HEK293 (cell line): ENCODE measurements around the gene CREBL2.

ENCODE experiments used
- CTCF ChIA-PET: fragments of 350-600 bp; formaldehyde crosslinking; extraction: SDS; loops from one replicate; lab custom pipeline; 2021; ENCODE audit warnings: antibody characterized with exemption; lab: Yijun Ruan, JAX
- POLR2A ChIA-PET: fragments of 300-600 bp; formaldehyde crosslinking; extraction: SDS; loops from one replicate; lab custom pipeline; 2020; ENCODE audit warnings: antibody characterized with exemption, inconsistent platforms; lab: Yijun Ruan, JAX
- H3K27ac ChIP-seq: fragments of 200-500 bp; sonication (Bioruptor generic); 2 replicates; pipeline ENCODE4 v1.5.1; 2014; ENCODE audit warnings: low read depth, low read length, control low read depth, inconsistent platforms; ENCODE audit errors: extremely low read depth
- H3K36me3 ChIP-seq, 2 experiments: fragments of 200-500 bp in 1 of 2; sonication (Bioruptor generic) in 1 of 2; 1 replicate in 1 of 2; 2 replicates in 1 of 2; pipeline ENCODE4 v1.5.1; 2014 to 2017; ENCODE audit warnings: inconsistent platforms in 2 of 2, low read length in 2 of 2; ENCODE audit not compliant: control insufficient read depth in 2 of 2, insufficient read depth in 1 of 2
- H3K4me1 ChIP-seq: fragments of 200-500 bp; sonication (Bioruptor generic); 2 replicates; pipeline ENCODE4 v1.5.1; 2014; ENCODE audit warnings: mild to moderate bottlenecking, low read length, inconsistent platforms; ENCODE audit not compliant: control insufficient read depth, insufficient read depth
- H3K4me3 ChIP-seq: 2 replicates; pipeline ENCODE4 v1.5.1; 2011; ENCODE audit warnings: low read depth, mild to moderate bottlenecking, control low read depth, low read length, moderate library complexity
- H3K9me3 ChIP-seq: fragments of 200-500 bp; sonication (Bioruptor generic); 2 replicates; pipeline ENCODE4 v1.5.1; 2014; ENCODE audit warnings: low read depth, low read length, inconsistent platforms; ENCODE audit not compliant: control insufficient read depth, insufficient read depth
- KLF7 ChIP-seq: fragments of 450-650 bp; formaldehyde crosslinking; IDR thresholded peaks from 2 replicates; pipeline ENCODE4 v1.5.1; 2016; ENCODE audit warnings: missing biosample characterization, missing genetic modification characterization, borderline replicate concordance
- KLF8 ChIP-seq: fragments of 450-650 bp; formaldehyde crosslinking; IDR thresholded peaks from 2 replicates; pipeline ENCODE4 v1.5.1; 2016; ENCODE audit warnings: missing biosample characterization, missing genetic modification characterization
- PBX3 ChIP-seq: sonication (generic); formaldehyde crosslinking; IDR thresholded peaks from 2 replicates; pipeline ENCODE4 v1.8.1; 2022; ENCODE audit warnings: mild to moderate bottlenecking, moderate library complexity, missing genetic modification reagents
- PRDM4 ChIP-seq: fragments of 450-650 bp; formaldehyde crosslinking; IDR thresholded peaks from 2 replicates; pipeline ENCODE4 v1.5.1; 2017; ENCODE audit warnings: missing biosample characterization, missing genetic modification characterization
- SCRT1 ChIP-seq: fragments of 450-650 bp; formaldehyde crosslinking; IDR thresholded peaks from 2 replicates; pipeline ENCODE4 v1.5.1; 2016; ENCODE audit warnings: missing biosample characterization, missing genetic modification characterization, borderline replicate concordance
- SCRT2 ChIP-seq: fragments of 450-650 bp; formaldehyde crosslinking; IDR thresholded peaks from 2 replicates; pipeline ENCODE4 v1.5.1; 2016; ENCODE audit warnings: missing biosample characterization, missing genetic modification characterization
- SETDB1 ChIP-seq: IDR thresholded peaks from one replicate; pipeline ENCODE4 v1.6.1; 2017; ENCODE audit warnings: mild to moderate bottlenecking, low read length, moderate library complexity, mixed read lengths; ENCODE audit not compliant: insufficient read length
- WT1 ChIP-seq: fragments of 450-650 bp; formaldehyde crosslinking; IDR thresholded peaks from 2 replicates; pipeline ENCODE4 v1.5.1; 2016; ENCODE audit warnings: missing biosample characterization, missing genetic modification characterization
- ZBTB21 ChIP-seq: fragments of 450-650 bp; formaldehyde crosslinking; IDR thresholded peaks from 2 replicates; pipeline ENCODE4 v1.5.1; 2017; ENCODE audit warnings: missing biosample characterization, missing genetic modification characterization
- ZBTB44 ChIP-seq: fragments of 450-650 bp; IDR thresholded peaks from 2 replicates; pipeline ENCODE4 v1.5.1; 2018; ENCODE audit warnings: missing biosample characterization, mild to moderate bottlenecking, missing genetic modification characterization
- ZEB2 ChIP-seq: fragments of 450-650 bp; formaldehyde crosslinking; IDR thresholded peaks from 2 replicates; pipeline ENCODE4 v1.5.1; 2016; ENCODE audit warnings: missing biosample characterization, missing genetic modification characterization
- ZFP37 ChIP-seq: fragments of 450-650 bp; formaldehyde crosslinking; IDR thresholded peaks from 2 replicates; pipeline ENCODE4 v1.5.1; 2016; ENCODE audit warnings: missing biosample characterization, missing genetic modification characterization
- ZNF132 ChIP-seq: fragments of 450-650 bp; formaldehyde crosslinking; IDR thresholded peaks from 2 replicates; pipeline ENCODE4 v1.5.1; 2017; ENCODE audit warnings: missing biosample characterization, missing genetic modification characterization, borderline replicate concordance
- ZNF133 ChIP-seq: fragments of 450-650 bp; formaldehyde crosslinking; IDR thresholded peaks from 2 replicates; pipeline ENCODE4 v1.5.1; 2016; ENCODE audit warnings: missing biosample characterization, missing genetic modification characterization
- ZNF155 ChIP-seq: fragments of 450-650 bp; formaldehyde crosslinking; IDR thresholded peaks from 2 replicates; pipeline ENCODE4 v1.5.1; 2016; ENCODE audit warnings: missing biosample characterization, missing genetic modification characterization
- ZNF157 ChIP-seq: fragments of 450-650 bp; formaldehyde crosslinking; IDR thresholded peaks from 2 replicates; pipeline ENCODE4 v1.5.1; 2016; ENCODE audit warnings: missing biosample characterization, missing genetic modification characterization
- ZNF184 ChIP-seq: fragments of 450-650 bp; IDR thresholded peaks from 2 replicates; pipeline ENCODE4 v1.5.1; 2018; ENCODE audit warnings: missing biosample characterization, mild to moderate bottlenecking, missing genetic modification characterization
- ZNF274 ChIP-seq, 2 experiments: fragments of 200-500 bp in 1 of 2; fragments of 450-650 bp in 1 of 2; sonication (Bioruptor generic) in 1 of 2; formaldehyde crosslinking in 1 of 2; IDR thresholded peaks; 2 replicates each; pipeline versions ENCODE4 v1.5.1 to v1.6.1; 2014 to 2016; ENCODE audit warnings: borderline replicate concordance in 1 of 2, inconsistent platforms in 1 of 2, low read length in 1 of 2, missing biosample characterization in 1 of 2, missing genetic modification characterization in 1 of 2
- ZNF521 ChIP-seq: fragments of 450-650 bp; formaldehyde crosslinking; IDR thresholded peaks from 2 replicates; pipeline ENCODE4 v1.5.1; 2017; ENCODE audit warnings: missing biosample characterization, mild to moderate bottlenecking, missing genetic modification characterization
- ZNF571 ChIP-seq: fragments of 450-650 bp; formaldehyde crosslinking; IDR thresholded peaks from 2 replicates; pipeline ENCODE4 v1.5.0; 2017; ENCODE audit warnings: missing biosample characterization, missing genetic modification characterization
- ZNF747 ChIP-seq: fragments of 450-650 bp; formaldehyde crosslinking; IDR thresholded peaks from 2 replicates; pipeline ENCODE4 v1.5.1; 2016; ENCODE audit warnings: missing biosample characterization, missing genetic modification characterization
- ZXDB ChIP-seq: fragments of 450-650 bp; formaldehyde crosslinking; IDR thresholded peaks from 2 replicates; pipeline ENCODE4 v1.5.1; 2016; ENCODE audit warnings: missing biosample characterization, missing genetic modification characterization
- TF ChIP-seq, protein P1 (sequence below): fragments of 450-650 bp; formaldehyde crosslinking; optimal IDR thresholded peaks from 2 replicates; pipeline ENCODE3; 2016; ENCODE audit warnings: missing biosample characterization, mild to moderate bottlenecking, missing genetic modification characterization
- TF ChIP-seq, protein P2 (sequence below): fragments of 450-650 bp; formaldehyde crosslinking; IDR thresholded peaks from 2 replicates; pipeline ENCODE4 v1.5.1; 2016; ENCODE audit warnings: missing biosample characterization, missing genetic modification characterization
- TF ChIP-seq, protein P3 (sequence below): fragments of 450-650 bp; formaldehyde crosslinking; IDR thresholded peaks from 2 replicates; pipeline ENCODE4 v1.5.1; 2016; ENCODE audit warnings: missing biosample characterization, missing genetic modification characterization

CREBL2 gene

DNA sequence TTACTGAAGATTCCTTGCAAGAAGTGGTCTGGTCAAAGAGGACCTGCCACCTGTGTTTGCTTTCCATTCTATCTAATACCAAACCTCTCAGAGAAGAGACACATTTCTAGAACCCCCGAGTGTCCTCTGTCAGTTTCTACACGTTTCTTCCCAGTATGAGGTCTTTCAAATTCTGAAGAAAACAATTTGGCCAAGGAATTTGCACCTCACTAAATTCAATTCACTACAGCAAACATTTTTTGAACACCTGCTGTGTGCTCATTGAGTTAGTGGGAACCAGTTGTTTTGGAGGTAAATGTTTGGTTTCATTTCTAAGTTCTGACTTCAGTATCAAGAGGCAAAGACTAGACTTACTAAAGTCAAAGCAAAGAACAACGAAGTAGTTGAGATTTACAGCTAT lies 64.9 kb downstream of the CREBL2 start:
- Histone ChIP-seq H3K4me1 (no peaks in the 10 kb centered on the region), H3K9me3 (no peaks in the 10 kb centered on the region), H3K4me3 (no peak overlapping the region), H3K36me3 (no peaks in the 10 kb centered on the region)
- no peak for TF ChIP-seq ZNF571
- no peak for TF ChIP-seq ZBTB44 (tag by site-specific recombination)
- TF ChIP-seq, protein P1, sequence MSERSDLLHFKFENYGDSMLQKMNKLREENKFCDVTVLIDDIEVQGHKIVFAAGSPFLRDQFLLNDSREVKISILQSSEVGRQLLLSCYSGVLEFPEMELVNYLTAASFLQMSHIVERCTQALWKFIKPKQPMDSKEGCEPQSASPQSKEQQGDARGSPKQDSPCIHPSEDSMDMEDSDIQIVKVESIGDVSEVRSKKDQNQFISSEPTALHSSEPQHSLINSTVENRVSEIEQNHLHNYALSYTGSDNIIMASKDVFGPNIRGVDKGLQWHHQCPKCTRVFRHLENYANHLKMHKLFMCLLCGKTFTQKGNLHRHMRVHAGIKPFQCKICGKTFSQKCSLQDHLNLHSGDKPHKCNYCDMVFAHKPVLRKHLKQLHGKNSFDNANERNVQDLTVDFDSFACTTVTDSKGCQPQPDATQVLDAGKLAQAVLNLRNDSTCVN (tag by site-specific recombination), result no peak
- TF ChIP-seq KLF8 (tag by site-specific recombination), result no peak
- TF ChIP-seq PBX3 (CRISPR knock-in tag), result no peak
- no peak for TF ChIP-seq ZNF184 (tag by site-specific recombination)
- TF ChIP-seq PRDM4 (tag by site-specific recombination), result no peak
- TF ChIP-seq ZNF132 (tag by site-specific recombination), result no peak
- TF ChIP-seq, all 188 proteins: peak for 0
- CTCF ChIA-PET, result interaction anchor here (0.5 to 0.7 kb wide), 5 partner anchors 25 to 1009 kb away, joined by 3 to 4 read pairs (median 4); no protein-coding TSS in a partner anchor
- H3K27ac ChIP-seq, result no peak overlapping the region
- POLR2A ChIA-PET, result no interaction called here

- no peak overlapping the region for H3K4me3 ChIP-seq
- H3K9me3 ChIP-seq, result no peaks in the 10 kb centered on the region
- H3K27ac ChIP-seq, result no peak overlapping the region
- ChIA-PET CTCF (no interaction called here), POLR2A (no interaction called here)
- H3K4me1 ChIP-seq, result no peaks in the 10 kb centered on the region
- TF ChIP-seq ZBTB21 (tag by site-specific recombination) (no peak), ZXDB (tag by site-specific recombination) (no peak), SETDB1 (no peak), ZEB2 (tag by site-specific recombination) (no peak), ZNF133 (tag by site-specific recombination) (no peak), ZNF747 (tag by site-specific recombination) (no peak), ZFP37 (tag by site-specific recombination) (no peak), ZNF274 (IDR thresholded peaks at IDR 0.05; ENCODE audit: low read length) (no peak), ZNF274 (tag by site-specific recombination; IDR thresholded peaks at IDR 0.05; ENCODE audit: borderline replicate concordance) (no peak), KLF7 (tag by site-specific recombination) (no peak), ZNF155 (tag by site-specific recombination) (no peak), ZNF157 (no peak), SCRT1 (tag by site-specific recombination) (no peak), SCRT2 (no peak), WT1 (tag by site-specific recombination) (no peak), ZNF521 (tag by site-specific recombination) (no peak)
- TF ChIP-seq, protein P2, sequence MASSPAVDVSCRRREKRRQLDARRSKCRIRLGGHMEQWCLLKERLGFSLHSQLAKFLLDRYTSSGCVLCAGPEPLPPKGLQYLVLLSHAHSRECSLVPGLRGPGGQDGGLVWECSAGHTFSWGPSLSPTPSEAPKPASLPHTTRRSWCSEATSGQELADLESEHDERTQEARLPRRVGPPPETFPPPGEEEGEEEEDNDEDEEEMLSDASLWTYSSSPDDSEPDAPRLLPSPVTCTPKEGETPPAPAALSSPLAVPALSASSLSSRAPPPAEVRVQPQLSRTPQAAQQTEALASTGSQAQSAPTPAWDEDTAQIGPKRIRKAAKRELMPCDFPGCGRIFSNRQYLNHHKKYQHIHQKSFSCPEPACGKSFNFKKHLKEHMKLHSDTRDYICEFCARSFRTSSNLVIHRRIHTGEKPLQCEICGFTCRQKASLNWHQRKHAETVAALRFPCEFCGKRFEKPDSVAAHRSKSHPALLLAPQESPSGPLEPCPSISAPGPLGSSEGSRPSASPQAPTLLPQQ (tag by site-specific recombination), result no peak
- TF ChIP-seq, protein P3, sequence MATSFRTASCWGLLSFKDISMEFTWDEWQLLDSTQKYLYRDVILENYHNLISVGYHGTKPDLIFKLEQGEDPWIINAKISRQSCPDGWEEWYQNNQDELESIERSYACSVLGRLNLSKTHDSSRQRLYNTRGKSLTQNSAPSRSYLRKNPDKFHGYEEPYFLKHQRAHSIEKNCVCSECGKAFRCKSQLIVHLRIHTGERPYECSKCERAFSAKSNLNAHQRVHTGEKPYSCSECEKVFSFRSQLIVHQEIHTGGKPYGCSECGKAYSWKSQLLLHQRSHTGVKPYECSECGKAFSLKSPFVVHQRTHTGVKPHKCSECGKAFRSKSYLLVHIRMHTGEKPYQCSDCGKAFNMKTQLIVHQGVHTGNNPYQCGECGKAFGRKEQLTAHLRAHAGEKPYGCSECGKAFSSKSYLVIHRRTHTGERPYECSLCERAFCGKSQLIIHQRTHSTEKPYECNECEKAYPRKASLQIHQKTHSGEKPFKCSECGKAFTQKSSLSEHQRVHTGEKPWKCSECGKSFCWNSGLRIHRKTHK (tag by site-specific recombination), result no peak
- H3K36me3 ChIP-seq, result no peaks in the 10 kb centered on the region
Measured at GRCh38 chr12:12681061-12681765, 69.5 kb downstream of the CREBL2 start.
